ENCODE results near the gene TENM4. TPM values are rescaled to one million over a fixed set of nuclear protein-coding genes. Genes with fewer than 3 reads are reported as not detected.

Gene TENM4
- total and polyA plus RNA-seq, 2 of the 13 experiments (the other 11 are each of a cell fraction or from before 2014, with no cell fraction given) = not detected

DNA sequence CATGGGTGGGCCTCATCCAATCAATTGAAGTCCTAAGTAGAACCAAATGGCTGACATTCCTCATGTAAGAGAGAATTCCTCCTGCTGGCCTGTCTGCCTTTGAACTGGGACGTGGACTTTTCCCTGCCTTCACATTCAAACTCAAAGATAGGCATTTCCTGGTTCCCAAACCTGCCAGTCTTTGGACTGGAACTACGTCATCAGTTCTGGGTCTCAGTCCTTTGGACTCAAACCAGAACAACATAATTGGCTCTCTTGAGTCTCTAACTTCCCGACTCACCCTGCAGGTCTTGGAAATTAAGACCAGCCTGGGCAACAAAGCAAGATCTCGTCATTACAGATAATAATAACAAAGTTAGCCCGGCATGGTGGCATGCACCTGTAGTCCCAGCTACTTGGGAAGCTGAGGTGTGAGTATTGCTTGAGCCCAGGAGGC, 827.4 kb downstream of the TENM4 start (continued):
- TF ChIP-seq ZNF790 (CRISPR knock-in tag; IDR thresholded peaks at IDR 0.05; ENCODE audit: borderline replicate concordance) (peak; percentile 13; the same call in 1 of the 2 replicates), ATF1 (CRISPR knock-in tag; IDR thresholded peaks at IDR 0.05) (peak; percentile 76), TP53 (CRISPR knock-in tag; conservative IDR thresholded peaks at IDR 0.05) (no peak), ZNF484 (CRISPR knock-in tag; IDR thresholded peaks at IDR 0.05; ENCODE audit: borderline replicate concordance, low read depth) (no peak), CBX5 (CRISPR knock-in tag; IDR thresholded peaks at IDR 0.05; ENCODE audit: borderline replicate concordance) (no peak), JUN (CRISPR knock-in tag; IDR thresholded peaks at IDR 0.05) (peak; percentile 36; the same call in 1 of the 2 replicates), HOXA9 (CRISPR knock-in tag; IDR thresholded peaks at IDR 0.05; ENCODE audit: borderline replicate concordance) (no peak), CHD4 (IDR thresholded peaks at IDR 0.05; ENCODE audit: borderline replicate concordance, low read length) (no peak), ZNF20 (CRISPR knock-in tag; IDR thresholded peaks at IDR 0.05) (no peak), HNF4G (IDR thresholded peaks at IDR 0.05; ENCODE audit: borderline replicate concordance, low read depth, low read length) (peak; percentile 79), HNF4G (CRISPR knock-in tag; IDR thresholded peaks at IDR 0.05; ENCODE audit: borderline replicate concordance, low read depth) (peak; percentile 66; the same call in 1 of the 2 replicates), SPEN (CRISPR knock-in tag; IDR thresholded peaks at IDR 0.05; ENCODE audit: low read depth) (0 out of 2 replicates have a peak, but pooled peaks have one; percentile 44), ZFX (CRISPR knock-in tag; IDR thresholded peaks at IDR 0.05; ENCODE audit: low read depth) (no peak), HDAC2 (CRISPR knock-in tag; IDR thresholded peaks at IDR 0.05) (peak; percentile 76), ZNF761 (CRISPR knock-in tag; conservative IDR thresholded peaks at IDR 0.05) (0 out of 2 replicates have a peak, but pooled peaks have one; percentile 45), ZKSCAN8 (CRISPR knock-in tag; IDR thresholded peaks at IDR 0.05; ENCODE audit: borderline replicate concordance) (0 out of 2 replicates have a peak, but pooled peaks have one; percentile 8), ZNF264 (CRISPR knock-in tag; IDR thresholded peaks at IDR 0.05) (0 out of 2 replicates have a peak, but pooled peaks have one; percentile 37), DPF2 (CRISPR knock-in tag; IDR thresholded peaks at IDR 0.05; ENCODE audit: borderline replicate concordance, low read depth) (0 out of 2 replicates have a peak, but pooled peaks have one; percentile 51)
- TF ChIP-seq, protein P1, sequence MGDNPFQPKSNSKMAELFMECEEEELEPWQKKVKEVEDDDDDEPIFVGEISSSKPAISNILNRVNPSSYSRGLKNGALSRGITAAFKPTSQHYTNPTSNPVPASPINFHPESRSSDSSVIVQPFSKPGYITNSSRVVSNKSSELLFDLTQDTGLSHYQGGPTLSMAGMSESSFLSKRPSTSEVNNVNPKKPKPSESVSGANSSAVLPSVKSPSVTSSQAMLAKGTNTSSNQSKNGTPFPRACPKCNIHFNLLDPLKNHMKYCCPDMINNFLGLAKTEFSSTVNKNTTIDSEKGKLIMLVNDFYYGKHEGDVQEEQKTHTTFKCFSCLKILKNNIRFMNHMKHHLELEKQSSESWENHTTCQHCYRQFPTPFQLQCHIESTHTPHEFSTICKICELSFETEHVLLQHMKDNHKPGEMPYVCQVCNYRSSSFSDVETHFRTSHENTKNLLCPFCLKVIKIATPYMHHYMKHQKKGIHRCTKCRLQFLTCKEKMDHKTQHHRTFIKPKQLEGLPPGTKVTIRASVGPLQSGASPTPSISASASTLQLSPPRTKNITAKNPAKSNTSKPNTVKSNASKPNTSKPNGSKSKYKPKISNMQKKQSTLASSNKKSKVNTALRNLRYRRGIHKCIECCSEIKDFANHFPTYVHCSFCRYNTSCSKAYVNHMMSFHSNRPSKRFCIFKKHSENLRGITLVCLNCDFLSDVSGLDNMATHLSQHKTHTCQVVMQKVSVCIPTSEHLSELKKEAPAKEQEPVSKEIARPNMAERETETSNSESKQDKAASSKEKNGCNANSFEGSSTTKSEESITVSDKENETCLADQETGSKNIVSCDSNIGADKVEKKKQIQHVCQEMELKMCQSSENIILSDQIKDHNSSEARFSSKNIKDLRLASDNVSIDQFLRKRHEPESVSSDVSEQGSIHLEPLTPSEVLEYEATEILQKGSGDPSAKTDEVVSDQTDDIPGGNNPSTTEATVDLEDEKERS (CRISPR knock-in tag; IDR thresholded peaks at IDR 0.05) = peak; percentile 49; the same call in 1 of the 2 replicates
- TF ChIP-seq, protein P2, sequence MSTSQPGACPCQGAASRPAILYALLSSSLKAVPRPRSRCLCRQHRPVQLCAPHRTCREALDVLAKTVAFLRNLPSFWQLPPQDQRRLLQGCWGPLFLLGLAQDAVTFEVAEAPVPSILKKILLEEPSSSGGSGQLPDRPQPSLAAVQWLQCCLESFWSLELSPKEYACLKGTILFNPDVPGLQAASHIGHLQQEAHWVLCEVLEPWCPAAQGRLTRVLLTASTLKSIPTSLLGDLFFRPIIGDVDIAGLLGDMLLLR (CRISPR knock-in tag; IDR thresholded peaks at IDR 0.05) = no peak
- TF ChIP-seq, protein P3, sequence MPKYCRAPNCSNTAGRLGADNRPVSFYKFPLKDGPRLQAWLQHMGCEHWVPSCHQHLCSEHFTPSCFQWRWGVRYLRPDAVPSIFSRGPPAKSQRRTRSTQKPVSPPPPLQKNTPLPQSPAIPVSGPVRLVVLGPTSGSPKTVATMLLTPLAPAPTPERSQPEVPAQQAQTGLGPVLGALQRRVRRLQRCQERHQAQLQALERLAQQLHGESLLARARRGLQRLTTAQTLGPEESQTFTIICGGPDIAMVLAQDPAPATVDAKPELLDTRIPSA (CRISPR knock-in tag; IDR thresholded peaks at IDR 0.05; ENCODE audit: borderline replicate concordance) = no peak
- TF ChIP-seq, protein P4, sequence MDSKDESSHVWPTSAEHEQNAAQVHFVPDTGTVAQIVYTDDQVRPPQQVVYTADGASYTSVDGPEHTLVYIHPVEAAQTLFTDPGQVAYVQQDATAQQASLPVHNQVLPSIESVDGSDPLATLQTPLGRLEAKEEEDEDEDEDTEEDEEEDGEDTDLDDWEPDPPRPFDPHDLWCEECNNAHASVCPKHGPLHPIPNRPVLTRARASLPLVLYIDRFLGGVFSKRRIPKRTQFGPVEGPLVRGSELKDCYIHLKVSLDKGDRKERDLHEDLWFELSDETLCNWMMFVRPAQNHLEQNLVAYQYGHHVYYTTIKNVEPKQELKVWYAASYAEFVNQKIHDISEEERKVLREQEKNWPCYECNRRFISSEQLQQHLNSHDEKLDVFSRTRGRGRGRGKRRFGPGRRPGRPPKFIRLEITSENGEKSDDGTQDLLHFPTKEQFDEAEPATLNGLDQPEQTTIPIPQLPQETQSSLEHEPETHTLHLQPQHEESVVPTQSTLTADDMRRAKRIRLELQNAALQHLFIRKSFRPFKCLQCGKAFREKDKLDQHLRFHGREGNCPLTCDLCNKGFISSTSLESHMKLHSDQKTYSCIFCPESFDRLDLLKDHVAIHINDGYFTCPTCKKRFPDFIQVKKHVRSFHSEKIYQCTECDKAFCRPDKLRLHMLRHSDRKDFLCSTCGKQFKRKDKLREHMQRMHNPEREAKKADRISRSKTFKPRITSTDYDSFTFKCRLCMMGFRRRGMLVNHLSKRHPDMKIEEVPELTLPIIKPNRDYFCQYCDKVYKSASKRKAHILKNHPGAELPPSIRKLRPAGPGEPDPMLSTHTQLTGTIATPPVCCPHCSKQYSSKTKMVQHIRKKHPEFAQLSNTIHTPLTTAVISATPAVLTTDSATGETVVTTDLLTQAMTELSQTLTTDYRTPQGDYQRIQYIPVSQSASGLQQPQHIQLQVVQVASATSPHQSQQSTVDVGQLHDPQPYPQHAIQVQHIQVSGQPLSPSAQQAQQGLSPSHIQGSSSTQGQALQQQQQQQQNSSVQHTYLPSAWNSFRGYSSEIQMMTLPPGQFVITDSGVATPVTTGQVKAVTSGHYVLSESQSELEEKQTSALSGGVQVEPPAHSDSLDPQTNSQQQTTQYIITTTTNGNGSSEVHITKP (CRISPR knock-in tag; IDR thresholded peaks at IDR 0.05; ENCODE audit: low read depth) = no peak

All from HepG2 (cell line).